Amniotic epithelial cell (primary cell): ENCODE data around the gene OR2AJ1.

Source experiments
- DNase-seq: peaks from one replicate; pipeline ENCODE4 v3.0.0-alpha.2; 2010; ENCODE audit warnings: low read depth

OR2AJ1 gene, protein sequence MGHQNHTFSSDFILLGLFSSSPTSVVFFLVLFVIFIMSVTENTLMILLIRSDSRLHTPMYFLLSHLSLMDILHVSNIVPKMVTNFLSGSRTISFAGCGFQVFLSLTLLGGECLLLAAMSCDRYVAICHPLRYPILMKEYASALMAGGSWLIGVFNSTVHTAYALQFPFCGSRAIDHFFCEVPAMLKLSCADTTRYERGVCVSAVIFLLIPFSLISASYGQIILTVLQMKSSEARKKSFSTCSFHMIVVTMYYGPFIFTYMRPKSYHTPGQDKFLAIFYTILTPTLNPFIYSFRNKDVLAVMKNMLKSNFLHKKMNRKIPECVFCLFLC

DNA sequence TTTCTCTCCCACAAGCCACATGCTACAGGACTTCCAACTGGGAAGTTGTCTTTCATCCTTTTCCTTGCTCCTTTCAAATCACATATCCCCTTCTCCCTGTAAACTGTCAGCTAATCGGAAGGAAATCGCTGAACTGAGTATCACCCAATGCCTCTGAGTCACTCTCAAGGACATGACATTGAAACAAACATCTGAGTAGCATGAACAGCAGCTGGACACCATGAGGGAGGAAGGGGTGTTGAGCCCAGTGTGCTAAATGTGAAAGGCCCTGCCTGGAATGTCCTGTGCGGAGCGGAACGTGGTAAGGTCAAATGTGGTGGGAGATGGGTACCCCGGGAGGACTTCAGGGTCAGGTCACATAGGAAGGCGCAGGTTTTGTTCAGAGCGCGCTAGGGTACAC, at the start of gene OR2AJ1:
TSS of gene OR2AJ1 (plus strand) at position 22 of the 400 bp plus-strand sequence. CDS start 8,880 bp downstream, outside the sequence.
- DNase-seq: no peak

DNA sequence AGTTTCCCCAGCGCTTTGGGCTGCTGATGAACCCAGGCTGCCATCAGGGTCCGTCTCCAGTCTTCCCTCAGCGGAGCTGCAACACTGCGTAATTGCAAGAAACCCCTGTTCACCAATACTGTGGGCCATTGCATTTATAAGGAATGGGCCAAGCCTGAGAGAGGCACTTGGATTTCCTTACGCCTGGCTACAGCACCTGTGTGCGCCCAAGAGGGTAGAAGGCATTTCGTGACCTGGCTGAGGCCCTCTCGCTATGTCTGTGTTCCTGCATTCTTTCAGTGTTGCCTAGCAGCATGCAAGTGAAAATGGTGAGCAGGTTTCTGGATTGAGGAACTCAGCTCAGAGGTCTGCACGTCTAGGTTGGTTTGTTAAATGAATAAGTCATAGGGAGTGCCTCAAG, 41.3 kb upstream of the OR2AJ1 start:
- DNase-seq: no peak

DNA sequence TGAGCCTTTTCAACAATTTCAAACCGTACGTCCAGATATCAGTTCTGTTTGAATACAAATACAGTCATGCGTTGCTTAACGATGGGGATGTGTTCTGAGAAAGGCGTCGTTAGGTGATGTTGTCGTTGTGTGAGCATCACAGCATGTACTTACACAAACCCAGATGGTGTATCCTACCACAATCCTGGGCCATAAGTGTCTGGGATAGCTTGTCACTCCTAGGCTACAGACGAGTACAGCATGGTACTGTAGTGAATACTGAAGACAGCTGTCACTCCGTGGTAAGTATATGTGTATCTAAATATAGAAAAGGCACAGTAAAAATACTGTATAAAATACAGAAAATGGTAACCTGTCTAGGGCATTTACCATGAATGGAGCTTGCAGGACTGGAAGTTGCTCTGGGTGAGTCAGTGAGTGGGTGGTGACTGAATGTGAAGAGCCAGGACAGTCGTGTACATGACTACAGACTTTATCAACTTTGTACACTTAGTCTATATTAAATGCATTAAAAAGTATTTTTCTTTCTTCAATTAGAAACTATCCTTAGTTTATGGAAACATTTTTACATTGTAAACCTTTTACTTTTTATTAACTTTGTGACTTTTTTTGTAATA, 39.8 kb upstream of the OR2AJ1 start:
- no peak for DNase-seq

DNA sequence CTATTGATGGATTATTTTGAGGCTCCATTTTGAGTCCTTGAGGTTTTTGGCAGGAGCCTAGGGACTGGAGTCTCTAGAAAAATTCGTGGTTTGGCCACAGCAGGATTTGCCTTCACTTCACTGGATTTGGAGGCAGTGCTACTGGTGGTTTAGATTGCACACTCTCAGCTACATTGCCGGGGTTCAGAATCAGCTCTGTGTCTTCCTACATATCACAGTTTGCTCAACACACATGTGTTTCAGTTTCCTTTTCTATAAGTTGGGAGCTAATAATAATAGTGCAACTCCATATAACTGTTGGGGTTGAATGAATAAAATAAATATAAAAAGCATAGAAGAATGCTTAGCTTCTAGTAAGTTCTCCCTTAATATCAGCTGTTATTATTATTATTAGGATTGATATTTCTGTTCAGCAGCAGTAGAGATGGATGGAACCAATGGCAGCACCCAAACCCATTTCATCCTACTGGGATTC, 29.5 kb upstream of the OR2AJ1 start, which contains the start of gene OR2W3:
TSS of gene OR2W3 (plus strand) at position 425 of the 475 bp plus-strand sequence. CDS start at position 425, 0 bp downstream.
- DNase-seq: no peak

DNA sequence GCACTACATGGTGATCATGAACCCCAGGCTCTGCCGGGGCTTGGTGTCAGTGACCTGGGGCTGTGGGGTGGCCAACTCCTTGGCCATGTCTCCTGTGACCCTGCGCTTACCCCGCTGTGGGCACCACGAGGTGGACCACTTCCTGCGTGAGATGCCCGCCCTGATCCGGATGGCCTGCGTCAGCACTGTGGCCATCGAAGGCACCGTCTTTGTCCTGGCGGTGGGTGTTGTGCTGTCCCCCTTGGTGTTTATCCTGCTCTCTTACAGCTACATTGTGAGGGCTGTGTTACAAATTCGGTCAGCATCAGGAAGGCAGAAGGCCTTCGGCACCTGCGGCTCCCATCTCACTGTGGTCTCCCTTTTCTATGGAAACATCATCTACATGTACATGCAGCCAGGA, 28.7 kb upstream of the OR2AJ1 start:
- DNase-seq: no peak

DNA sequence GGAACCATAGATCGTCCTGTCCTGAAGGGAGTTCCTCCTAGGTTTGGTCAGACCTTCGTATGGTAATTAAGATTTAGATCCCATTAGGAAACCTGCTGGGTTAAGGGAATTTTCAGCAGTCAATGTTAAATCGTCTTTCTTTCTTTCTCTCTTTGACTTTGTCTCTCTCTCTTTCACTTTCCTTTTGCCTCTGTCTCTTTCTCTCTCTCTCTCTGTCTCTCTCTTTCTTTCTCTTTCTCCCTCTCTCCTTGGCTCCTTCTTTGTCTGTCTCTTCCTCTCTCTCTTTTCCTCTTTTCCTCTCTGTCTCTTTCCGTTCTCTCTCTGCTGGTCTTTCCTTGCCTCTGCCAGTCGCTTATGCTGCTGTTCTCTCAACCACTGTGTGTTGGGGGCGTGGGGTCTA, 20.6 kb upstream of the OR2AJ1 start:
- no peak for DNase-seq

DNA sequence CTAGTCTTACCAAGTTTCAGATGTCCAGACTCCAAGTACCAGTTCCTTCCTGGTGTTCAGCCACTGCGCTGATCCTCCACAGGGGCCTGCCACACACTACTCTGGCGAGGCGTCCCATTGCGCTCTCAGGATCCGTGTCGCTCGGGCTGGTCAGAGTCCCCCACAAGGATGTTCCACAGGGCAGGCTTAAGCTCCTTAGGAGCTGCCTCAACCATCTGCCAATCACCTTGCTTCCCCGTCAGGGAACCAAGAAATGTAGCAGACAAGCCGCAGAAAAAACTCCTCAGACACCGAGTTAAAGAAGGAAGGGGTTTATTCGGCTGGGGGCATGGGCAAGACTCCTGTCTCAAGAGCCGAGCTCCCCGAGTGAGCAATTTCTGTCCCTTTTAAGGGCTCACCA, 19.5 kb upstream of the OR2AJ1 start:
- DNase-seq: no peak

DNA sequence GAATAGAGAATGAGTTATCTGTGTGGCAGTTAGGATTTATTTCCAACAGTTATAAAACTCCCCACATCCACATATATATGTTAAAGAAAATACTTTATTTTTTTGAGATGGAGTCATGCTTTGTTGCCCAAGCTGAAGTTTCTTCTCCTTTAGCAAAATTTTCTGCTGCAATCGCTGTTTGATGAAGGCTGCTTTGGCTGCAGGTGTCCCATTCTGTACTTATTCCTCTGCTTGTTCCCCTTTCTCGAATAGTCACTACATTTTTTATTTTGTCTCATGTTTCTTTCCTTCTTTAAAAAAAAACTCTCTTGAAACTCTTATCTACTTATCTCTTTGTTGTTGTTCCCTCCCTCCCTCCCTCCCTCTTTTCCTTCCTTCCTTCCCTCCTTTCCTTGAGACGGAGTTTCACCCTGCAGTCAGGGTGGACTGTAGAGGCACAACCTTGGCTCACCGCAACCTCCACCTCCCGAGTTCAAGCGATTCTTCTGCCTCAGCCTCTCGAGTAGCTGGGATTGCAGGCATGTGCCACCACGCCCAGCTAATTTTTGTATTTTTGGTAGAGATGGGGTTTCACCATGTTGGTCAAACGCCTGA, 18.7 kb upstream of the OR2AJ1 start:
- no peak for DNase-seq

DNA sequence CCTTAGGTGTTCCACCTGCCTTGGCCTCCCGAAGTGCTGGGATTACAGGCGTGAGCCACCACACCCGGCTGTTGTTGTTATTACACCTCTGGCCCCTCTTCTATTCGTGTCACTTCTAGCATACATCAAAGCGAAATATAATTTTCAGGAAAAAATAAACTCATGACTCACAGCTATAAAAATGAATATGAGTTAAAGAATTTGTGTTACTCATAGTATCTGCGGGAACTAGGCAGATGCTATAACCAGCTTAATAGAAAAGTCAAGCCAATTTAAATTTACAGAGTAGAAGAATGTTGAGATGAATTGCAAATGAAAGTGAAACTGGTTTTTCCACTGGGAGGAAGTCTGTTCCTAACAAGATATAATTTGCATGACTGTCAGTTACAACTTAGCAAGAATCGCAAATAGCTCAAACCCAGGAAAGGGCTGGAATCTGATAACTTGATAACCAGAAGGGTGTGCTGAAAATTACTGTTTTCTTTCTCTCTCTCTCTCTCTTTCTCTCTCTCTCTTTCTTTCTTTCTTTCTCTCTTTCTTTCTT, 18.1 kb upstream of the OR2AJ1 start:
- DNase-seq: peak; percentile 9

DNA sequence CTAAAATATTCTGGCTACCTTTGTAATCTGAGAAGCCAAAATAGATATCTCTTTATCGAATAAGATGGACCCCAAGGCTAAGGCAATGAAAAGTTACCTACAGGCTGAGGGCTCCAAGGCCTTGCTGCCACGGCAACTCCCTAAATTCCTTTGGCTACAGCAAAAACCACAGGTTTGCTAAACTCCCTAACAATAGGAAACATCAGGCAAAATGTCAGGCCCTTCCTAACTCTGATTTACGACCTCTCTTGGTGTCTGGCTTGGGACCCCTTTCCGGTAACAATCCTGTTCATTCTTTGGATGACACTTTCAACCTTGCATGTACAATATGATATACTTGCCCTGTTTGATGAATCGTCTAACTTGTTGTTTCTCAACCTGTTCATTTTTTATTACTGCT, 15.9 kb upstream of the OR2AJ1 start:
- DNase-seq: no peak

DNA sequence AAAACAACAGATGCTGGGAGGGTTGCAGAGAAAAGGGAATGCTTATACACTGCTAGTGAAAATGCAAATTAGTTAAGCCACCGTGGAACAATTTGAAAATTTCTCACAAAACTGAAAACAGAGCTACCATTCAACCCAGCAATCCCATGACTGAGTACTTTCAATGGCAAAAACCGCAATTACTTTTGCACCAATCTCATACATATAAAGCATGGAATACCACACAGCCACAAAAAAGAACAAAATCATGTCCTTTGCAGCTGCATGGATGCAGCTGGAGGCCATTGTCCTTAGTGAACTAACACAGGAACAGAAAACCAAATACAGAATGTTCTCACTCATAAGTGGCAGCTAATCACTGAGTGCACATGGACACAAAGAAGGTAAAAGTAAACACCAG, 10.9 kb upstream of the OR2AJ1 start:
- DNase-seq: no peak

DNA sequence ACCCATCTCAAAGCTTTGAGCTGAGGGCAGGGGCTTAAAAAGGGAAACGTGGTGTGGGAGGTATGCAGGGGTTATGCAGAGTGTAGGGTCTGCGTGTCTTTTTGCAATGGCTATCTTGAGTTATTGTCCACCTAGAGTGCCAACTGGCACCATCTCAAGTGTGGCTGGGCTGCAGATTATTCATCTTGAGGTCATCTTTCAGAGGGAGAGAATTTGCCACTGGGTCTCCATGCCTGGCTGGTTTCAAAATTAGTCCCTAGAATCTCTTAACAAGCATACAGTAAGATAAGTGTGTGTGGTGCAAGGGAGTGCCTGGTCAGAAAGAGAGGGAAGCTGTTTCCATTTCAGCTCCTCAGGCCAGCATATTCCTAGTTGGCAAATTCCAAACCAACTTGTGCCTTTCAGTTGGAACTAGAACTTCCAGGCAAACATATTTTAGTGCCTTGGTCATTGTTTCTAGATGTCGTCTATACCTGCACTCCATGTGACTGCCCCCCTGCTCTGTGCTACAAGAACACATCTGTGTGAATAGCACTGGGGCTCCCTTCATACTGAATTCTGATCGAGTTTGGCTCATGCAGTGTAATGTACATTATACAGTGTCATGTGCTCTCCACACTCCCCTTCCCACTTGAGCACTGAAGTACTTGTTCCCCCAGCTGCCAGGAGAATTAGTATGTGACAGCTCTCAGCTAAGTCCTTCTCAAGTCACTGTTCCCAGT, 9.6 kb upstream of the OR2AJ1 start:
- no peak for DNase-seq

DNA sequence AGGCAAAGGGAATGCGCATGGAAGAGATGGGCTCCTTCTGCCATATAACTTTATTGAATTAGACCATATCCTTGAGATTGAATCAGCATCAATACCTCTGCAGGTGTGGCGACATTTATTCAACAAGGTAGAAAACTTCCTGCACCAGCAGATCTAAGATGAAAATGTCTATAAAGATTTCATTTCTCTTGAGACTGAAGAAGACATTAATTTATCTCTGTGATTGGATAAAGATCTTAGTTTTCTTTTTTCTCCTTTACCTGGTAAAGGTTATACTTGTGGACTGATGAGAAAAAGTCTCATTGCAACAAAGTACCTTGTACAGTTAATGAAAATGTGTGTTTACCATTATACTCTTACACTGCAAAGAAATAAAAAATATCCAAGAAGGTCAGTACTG, 4.7 kb upstream of the OR2AJ1 start, which contains the start of gene OR2T8:
TSS of gene OR2T8 (plus strand) at position 301 of the 400 bp plus-strand sequence. CDS start 766 bp downstream, outside the sequence.
- DNase-seq: no peak

DNA sequence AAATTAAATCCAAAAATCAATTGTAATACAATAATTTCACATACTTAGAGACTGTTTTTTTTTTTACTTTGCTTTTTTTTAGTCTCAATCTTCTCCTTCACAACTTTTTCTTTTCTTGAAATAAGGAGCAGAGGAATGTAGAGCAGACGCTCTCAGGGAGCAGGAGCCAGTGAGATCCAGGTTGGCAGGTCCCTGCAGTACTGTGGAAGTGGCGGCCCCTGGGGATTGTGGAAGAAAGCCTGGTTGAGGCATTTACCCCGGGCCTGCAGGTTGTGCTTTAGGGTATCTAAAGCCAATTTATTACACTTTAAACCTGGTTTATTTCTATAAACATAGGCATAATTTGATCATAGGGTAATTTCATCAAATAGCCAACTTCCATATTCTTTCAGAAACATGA, 748 bp upstream of the OR2AJ1 start:
- no peak for DNase-seq

DNA sequence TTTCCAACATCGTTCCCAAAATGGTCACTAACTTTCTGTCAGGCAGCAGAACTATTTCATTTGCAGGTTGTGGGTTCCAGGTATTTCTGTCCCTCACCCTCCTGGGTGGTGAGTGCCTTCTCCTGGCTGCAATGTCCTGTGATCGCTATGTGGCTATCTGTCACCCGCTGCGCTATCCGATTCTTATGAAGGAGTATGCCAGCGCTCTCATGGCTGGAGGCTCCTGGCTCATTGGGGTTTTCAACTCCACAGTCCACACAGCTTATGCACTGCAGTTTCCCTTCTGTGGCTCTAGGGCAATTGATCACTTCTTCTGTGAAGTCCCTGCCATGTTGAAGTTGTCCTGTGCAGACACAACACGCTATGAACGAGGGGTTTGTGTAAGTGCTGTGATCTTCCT, 9.3 kb downstream of the OR2AJ1 start:
- DNase-seq: no peak

DNA sequence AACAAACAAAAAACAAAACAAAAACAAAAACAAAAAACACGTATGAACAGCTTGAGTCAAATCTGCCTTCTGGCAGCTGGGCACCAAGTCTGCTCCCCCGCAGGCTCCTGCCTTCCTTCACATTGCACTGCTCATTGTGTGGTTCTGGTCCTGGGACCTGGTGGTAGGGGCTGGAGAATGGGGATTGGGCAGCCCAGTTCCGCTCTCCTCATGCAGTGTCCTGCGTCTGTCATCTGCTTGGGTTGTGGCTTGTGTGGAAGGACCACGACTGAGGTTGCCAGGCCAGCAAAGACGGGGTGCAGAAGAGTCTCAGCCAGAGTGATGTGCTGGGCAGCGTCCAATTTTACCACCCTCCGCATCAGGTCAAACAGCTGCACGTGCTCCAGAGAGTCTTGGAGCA, 11.1 kb downstream of the OR2AJ1 start:
- no peak for DNase-seq

DNA sequence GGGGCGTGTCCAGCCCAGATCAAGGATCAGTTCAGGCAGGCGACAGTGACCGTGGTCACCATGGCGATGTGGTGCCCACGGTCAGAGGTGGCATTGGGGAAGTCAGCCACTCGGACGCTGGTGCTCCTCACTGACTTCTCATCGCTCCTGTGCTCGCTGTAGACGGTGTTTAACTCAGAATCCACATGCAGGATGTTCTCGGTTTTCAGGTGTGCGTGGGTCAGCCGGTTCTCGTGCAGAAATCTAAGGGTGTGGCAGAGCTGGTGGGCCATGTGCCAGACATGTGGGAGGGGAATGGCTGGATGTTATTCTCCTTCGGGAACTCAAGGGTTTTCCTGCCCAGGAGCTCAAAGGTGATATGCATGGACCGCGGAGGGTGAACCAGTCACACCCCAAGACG, 11.7 kb downstream of the OR2AJ1 start:
- no peak for DNase-seq

DNA sequence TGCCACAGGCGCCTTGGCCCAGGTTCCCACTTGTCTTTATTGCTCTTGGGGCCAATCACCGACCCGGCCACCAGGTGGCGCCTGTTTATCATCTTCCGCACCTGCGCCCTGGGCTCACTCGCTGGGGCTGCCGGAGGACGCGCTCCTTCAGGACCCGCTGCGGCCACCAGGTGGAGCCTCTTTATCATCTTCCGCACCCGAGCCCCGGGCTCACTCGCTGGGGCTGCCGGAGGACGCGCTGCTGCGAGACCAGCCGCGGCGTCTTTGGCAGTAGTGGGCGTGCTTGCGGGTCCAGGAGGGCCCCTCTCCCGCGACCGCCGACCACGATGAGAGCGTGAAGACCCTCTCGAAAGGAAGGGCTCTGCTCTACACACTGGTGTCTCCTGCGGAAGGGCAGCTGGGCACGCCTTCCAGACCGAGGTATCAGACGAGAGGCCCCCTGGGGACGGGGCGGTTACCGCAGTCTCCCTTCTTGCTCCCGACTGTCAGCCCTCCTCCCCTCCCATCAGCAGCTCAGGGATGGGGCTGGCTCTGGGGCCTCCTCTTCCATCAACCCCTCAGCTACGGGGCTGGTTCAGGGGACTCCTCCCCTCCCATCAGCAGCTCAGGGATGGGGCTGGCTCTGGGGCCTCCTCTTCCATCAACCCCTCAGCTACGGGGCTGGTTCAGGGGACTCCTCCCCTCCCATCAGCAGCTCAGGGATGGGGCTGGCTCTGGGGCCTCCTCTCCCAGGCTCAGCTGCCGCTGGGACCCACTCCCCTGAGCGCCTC, 12.5 kb downstream of the OR2AJ1 start:
- DNase-seq: peak; percentile 9

DNA sequence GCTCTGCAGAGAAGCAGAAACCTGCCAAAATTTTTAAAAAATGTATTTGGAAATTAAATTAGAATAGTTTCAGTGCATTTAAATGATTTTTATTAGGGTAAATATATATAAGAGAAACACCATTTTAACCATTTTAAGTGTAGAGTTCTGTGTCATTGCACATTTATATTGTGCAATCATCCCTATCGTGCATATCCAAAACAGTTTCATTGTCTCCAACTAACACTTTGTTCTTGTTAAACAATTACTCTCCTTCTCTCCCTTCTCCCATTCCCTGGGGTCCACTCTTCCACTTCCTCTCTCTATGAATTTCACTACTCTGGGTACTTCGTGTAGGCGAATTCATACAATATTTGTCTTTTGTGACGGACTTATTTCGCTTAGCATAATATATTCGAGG, 17.9 kb downstream of the OR2AJ1 start:
- no peak for DNase-seq

DNA sequence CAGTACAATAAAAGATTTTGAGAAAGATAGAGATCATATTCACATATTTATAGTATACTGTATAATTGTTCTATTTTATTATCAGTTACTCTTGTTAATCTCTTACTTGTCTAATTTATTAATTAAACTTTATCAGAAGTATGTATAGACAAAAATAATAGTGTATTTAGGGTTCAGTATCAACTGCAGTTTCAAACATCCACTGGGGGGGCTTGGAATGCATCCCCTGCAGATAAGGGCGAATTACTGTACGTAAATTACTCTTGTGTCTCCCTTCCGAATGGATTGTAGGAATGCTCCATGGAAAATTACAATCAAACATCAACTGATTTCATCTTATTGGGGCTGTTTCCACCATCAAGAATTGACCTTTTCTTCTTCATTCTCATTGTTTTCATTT, 23.9 kb downstream of the OR2AJ1 start, which contains the start of gene OR2L8:
TSS of gene OR2L8 (plus strand) at position 301 of the 400 bp plus-strand sequence. CDS start at position 301, 0 bp downstream.
- DNase-seq: no peak

DNA sequence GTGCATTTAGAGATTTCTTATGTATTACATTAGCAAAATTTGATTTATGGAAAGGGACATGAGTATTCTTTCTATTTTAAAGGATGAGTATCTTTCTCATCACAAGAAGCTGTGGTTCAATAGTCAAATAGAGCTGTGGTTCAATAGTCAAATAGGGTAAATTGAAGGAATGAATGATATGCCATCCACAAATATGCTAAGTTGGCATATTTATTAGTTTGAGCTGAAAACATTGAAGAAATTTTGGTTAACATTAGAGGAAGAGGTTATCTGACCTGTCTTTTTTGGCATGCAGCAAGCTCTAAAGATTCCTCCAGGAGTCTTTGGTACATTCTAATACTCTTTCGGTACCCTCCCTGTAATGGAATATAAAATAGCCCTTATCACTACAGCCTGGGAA, 28.7 kb downstream of the OR2AJ1 start:
- no peak for DNase-seq
